HEK293 (cell line): ENCODE data around the gene LBHD2.
A peak's percentile ranks its signal among the peaks of the same experiment; 100 is the strongest.
"Not testable (repeated sequence)": the region's sequence is repeated elsewhere in the genome, so short reads cannot be mapped to it uniquely, and the experiment has no call there.

Experiments
- CTCF ChIA-PET: fragments of 350-600 bp; formaldehyde crosslinking; extraction: SDS; loops from one replicate; lab custom pipeline; 2021; ENCODE audit warnings: antibody characterized with exemption; lab: Yijun Ruan, JAX
- POLR2A ChIA-PET: fragments of 300-600 bp; formaldehyde crosslinking; extraction: SDS; loops from one replicate; lab custom pipeline; 2020; ENCODE audit warnings: antibody characterized with exemption, inconsistent platforms; lab: Yijun Ruan, JAX
- H3K27ac ChIP-seq: fragments of 200-500 bp; sonication (Bioruptor generic); 2 replicates; pipeline ENCODE4 v1.5.1; 2014; ENCODE audit warnings: low read depth, low read length, control low read depth, inconsistent platforms; ENCODE audit errors: extremely low read depth
- H3K36me3 ChIP-seq, 2 experiments: fragments of 200-500 bp in 1 of 2; sonication (Bioruptor generic) in 1 of 2; 1 replicate in 1 of 2; 2 replicates in 1 of 2; pipeline ENCODE4 v1.5.1; 2014 to 2017; ENCODE audit warnings: inconsistent platforms in 2 of 2, low read length in 2 of 2; ENCODE audit not compliant: control insufficient read depth in 2 of 2, insufficient read depth in 1 of 2
- H3K4me1 ChIP-seq: fragments of 200-500 bp; sonication (Bioruptor generic); 2 replicates; pipeline ENCODE4 v1.5.1; 2014; ENCODE audit warnings: mild to moderate bottlenecking, low read length, inconsistent platforms; ENCODE audit not compliant: control insufficient read depth, insufficient read depth
- H3K4me3 ChIP-seq: 2 replicates; pipeline ENCODE4 v1.5.1; 2011; ENCODE audit warnings: low read depth, mild to moderate bottlenecking, control low read depth, low read length, moderate library complexity
- H3K9me3 ChIP-seq: fragments of 200-500 bp; sonication (Bioruptor generic); 2 replicates; pipeline ENCODE4 v1.5.1; 2014; ENCODE audit warnings: low read depth, low read length, inconsistent platforms; ENCODE audit not compliant: control insufficient read depth, insufficient read depth
- ZBTB17 ChIP-seq: fragments of 450-650 bp; formaldehyde crosslinking; IDR thresholded peaks from 2 replicates; pipeline ENCODE4 v1.5.1; 2016; ENCODE audit warnings: missing biosample characterization, missing genetic modification characterization
- ZBTB8A ChIP-seq: fragments of 450-650 bp; formaldehyde crosslinking; IDR thresholded peaks from 2 replicates; pipeline ENCODE4 v1.5.1; 2016; ENCODE audit warnings: missing biosample characterization, missing genetic modification characterization
- ZFP37 ChIP-seq: fragments of 450-650 bp; formaldehyde crosslinking; IDR thresholded peaks from 2 replicates; pipeline ENCODE4 v1.5.1; 2016; ENCODE audit warnings: missing biosample characterization, missing genetic modification characterization
- ZIC2 ChIP-seq: fragments of 450-650 bp; formaldehyde crosslinking; IDR thresholded peaks from 2 replicates; pipeline ENCODE4 v1.5.1; 2016; ENCODE audit warnings: missing biosample characterization, missing genetic modification characterization
- ZNF121 ChIP-seq: fragments of 450-650 bp; formaldehyde crosslinking; IDR thresholded peaks from 2 replicates; pipeline ENCODE4 v1.5.1; 2016; ENCODE audit warnings: missing biosample characterization, missing genetic modification characterization
- ZNF133 ChIP-seq: fragments of 450-650 bp; formaldehyde crosslinking; IDR thresholded peaks from 2 replicates; pipeline ENCODE4 v1.5.1; 2016; ENCODE audit warnings: missing biosample characterization, missing genetic modification characterization
- ZNF239 ChIP-seq: fragments of 450-650 bp; formaldehyde crosslinking; IDR thresholded peaks from 2 replicates; pipeline ENCODE4 v1.5.1; 2016; ENCODE audit warnings: missing biosample characterization, missing genetic modification characterization
- ZNF26 ChIP-seq: fragments of 450-650 bp; formaldehyde crosslinking; IDR thresholded peaks from 2 replicates; pipeline ENCODE4 v1.5.1; 2016; ENCODE audit warnings: missing biosample characterization, missing genetic modification characterization
- ZNF335 ChIP-seq: fragments of 450-650 bp; formaldehyde crosslinking; conservative IDR thresholded peaks from 2 replicates; pipeline ENCODE4 v1.5.1; 2016; ENCODE audit warnings: missing biosample characterization, missing genetic modification characterization
- ZNF473 ChIP-seq: fragments of 450-650 bp; formaldehyde crosslinking; IDR thresholded peaks from 2 replicates; pipeline ENCODE4 v1.5.1; 2017; ENCODE audit warnings: missing biosample characterization, missing genetic modification characterization
- ZNF501 ChIP-seq: fragments of 450-650 bp; formaldehyde crosslinking; IDR thresholded peaks from 2 replicates; pipeline ENCODE4 v1.5.1; 2016; ENCODE audit warnings: missing biosample characterization, missing genetic modification characterization
- ZNF544 ChIP-seq: fragments of 450-650 bp; formaldehyde crosslinking; IDR thresholded peaks from 2 replicates; pipeline ENCODE4 v1.5.0; 2017; ENCODE audit warnings: missing biosample characterization, missing genetic modification characterization
- ZNF560 ChIP-seq: fragments of 450-650 bp; formaldehyde crosslinking; IDR thresholded peaks from 2 replicates; pipeline ENCODE4 v1.5.1; 2017; ENCODE audit warnings: missing biosample characterization, missing genetic modification characterization, borderline replicate concordance
- ZNF600 ChIP-seq: fragments of 450-650 bp; formaldehyde crosslinking; IDR thresholded peaks from 2 replicates; pipeline ENCODE4 v1.5.1; 2016; ENCODE audit warnings: missing biosample characterization, missing genetic modification characterization
- ZNF624 ChIP-seq: fragments of 450-650 bp; formaldehyde crosslinking; IDR thresholded peaks from 2 replicates; pipeline ENCODE4 v1.5.1; 2017; ENCODE audit warnings: missing biosample characterization, missing genetic modification characterization
- ZNF701 ChIP-seq: fragments of 450-650 bp; formaldehyde crosslinking; IDR thresholded peaks from 2 replicates; pipeline ENCODE4 v1.5.1; 2016; ENCODE audit warnings: missing biosample characterization, missing genetic modification characterization
- ZNF776 ChIP-seq: fragments of 450-650 bp; formaldehyde crosslinking; IDR thresholded peaks from 2 replicates; pipeline ENCODE4 v1.5.0; 2017; ENCODE audit warnings: missing biosample characterization, missing genetic modification characterization, borderline replicate concordance
- TF ChIP-seq, protein P1 (sequence below): fragments of 450-650 bp; formaldehyde crosslinking; IDR thresholded peaks from 2 replicates; pipeline ENCODE4 v1.5.1; 2016; ENCODE audit warnings: missing biosample characterization, missing genetic modification characterization
- TF ChIP-seq, protein P2 (sequence below): fragments of 450-650 bp; formaldehyde crosslinking; IDR thresholded peaks from 2 replicates; pipeline ENCODE4 v1.5.1; 2016; ENCODE audit warnings: missing biosample characterization, missing genetic modification characterization

The LBHD2 gene

GRCh38 chr14:103047453-103047852 lies 36.6 kb upstream of the LBHD2 start:
- TF ChIP-seq ZNF600 (tag by site-specific recombination) (peak; percentile 69), ZNF121 (tag by site-specific recombination) (0 out of 2 replicates have a peak, but pooled peaks have one; percentile 35)
- TF ChIP-seq, all 188 proteins: peak for 2; not testable (repeated sequence) for 186
- H3K36me3 ChIP-seq, H3K4me1 ChIP-seq, POLR2A ChIA-PET, H3K9me3 ChIP-seq, H3K27ac ChIP-seq, H3K4me3 ChIP-seq: not testable (repeated sequence)
- CTCF ChIA-PET: interaction anchor here (0.7 to 1.4 kb wide), 2 partner anchors 10 to 27 kb away, joined by 3 to 4 read pairs; no protein-coding TSS in a partner anchor

- ChIA-PET POLR2A (interaction anchor here (0.6 kb wide), 1 partner anchor 526 kb away, joined by 6 read pairs; no protein-coding TSS in a partner anchor), CTCF (interaction anchor here (0.7 kb wide), 1 partner anchor 128 kb away, joined by 4 read pairs; no protein-coding TSS in a partner anchor)
- no peak overlapping the region for H3K4me3 ChIP-seq
- peaks cover 13% of the 10 kb centered on the region; the same call in 1 of the 2 replicates for H3K4me1 ChIP-seq
- H3K9me3 ChIP-seq: no peaks in the 10 kb centered on the region
- TF ChIP-seq ZNF501 (tag by site-specific recombination) (no peak), ZNF133 (no peak), ZBTB8A (no peak), ZNF560 (no peak), ZNF544 (no peak), ZNF121 (tag by site-specific recombination) (no peak), ZNF335 (no peak), ZNF26 (tag by site-specific recombination) (no peak), ZIC2 (no peak), ZNF776 (tag by site-specific recombination) (no peak), ZBTB17 (tag by site-specific recombination) (no peak), ZNF473 (tag by site-specific recombination) (no peak), ZNF624 (tag by site-specific recombination) (no peak), ZNF701 (tag by site-specific recombination) (no peak), ZNF239 (tag by site-specific recombination) (no peak), ZFP37 (tag by site-specific recombination) (no peak)
- TF ChIP-seq, protein P1, sequence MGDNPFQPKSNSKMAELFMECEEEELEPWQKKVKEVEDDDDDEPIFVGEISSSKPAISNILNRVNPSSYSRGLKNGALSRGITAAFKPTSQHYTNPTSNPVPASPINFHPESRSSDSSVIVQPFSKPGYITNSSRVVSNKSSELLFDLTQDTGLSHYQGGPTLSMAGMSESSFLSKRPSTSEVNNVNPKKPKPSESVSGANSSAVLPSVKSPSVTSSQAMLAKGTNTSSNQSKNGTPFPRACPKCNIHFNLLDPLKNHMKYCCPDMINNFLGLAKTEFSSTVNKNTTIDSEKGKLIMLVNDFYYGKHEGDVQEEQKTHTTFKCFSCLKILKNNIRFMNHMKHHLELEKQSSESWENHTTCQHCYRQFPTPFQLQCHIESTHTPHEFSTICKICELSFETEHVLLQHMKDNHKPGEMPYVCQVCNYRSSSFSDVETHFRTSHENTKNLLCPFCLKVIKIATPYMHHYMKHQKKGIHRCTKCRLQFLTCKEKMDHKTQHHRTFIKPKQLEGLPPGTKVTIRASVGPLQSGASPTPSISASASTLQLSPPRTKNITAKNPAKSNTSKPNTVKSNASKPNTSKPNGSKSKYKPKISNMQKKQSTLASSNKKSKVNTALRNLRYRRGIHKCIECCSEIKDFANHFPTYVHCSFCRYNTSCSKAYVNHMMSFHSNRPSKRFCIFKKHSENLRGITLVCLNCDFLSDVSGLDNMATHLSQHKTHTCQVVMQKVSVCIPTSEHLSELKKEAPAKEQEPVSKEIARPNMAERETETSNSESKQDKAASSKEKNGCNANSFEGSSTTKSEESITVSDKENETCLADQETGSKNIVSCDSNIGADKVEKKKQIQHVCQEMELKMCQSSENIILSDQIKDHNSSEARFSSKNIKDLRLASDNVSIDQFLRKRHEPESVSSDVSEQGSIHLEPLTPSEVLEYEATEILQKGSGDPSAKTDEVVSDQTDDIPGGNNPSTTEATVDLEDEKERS (tag by site-specific recombination): no peak
- TF ChIP-seq, protein P2, sequence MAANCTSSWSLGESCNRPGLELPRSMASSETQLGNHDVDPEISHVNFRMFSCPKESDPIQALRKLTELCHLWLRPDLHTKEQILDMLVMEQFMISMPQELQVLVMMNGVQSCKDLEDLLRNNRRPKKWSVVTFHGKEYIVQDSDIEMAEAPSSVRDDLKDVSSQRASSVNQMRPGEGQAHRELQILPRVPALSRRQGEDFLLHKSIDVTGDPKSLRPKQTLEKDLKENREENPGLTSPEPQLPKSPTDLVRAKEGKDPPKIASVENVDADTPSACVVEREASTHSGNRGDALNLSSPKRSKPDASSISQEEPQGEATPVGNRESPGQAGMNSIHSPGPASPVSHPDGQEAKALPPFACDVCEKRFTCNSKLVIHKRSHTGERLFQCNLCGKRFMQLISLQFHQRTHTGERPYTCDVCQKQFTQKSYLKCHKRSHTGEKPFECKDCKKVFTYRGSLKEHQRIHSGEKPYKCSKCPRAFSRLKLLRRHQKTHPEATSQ: no peak
- H3K36me3 ChIP-seq: no peaks in the 10 kb centered on the region
- no peak overlapping the region for H3K27ac ChIP-seq
These were observed 33.1 kb upstream of the LBHD2 start for GRCh38 chr14:103050935-103051334.
